AG04450 (cell line): ENCODE data around the gene OGG1. TPM values are rescaled to one million over a fixed set of nuclear protein-coding genes. Genes with fewer than 3 reads are reported as not detected.
"Not testable (repeated sequence)": the region's sequence is repeated elsewhere in the genome, so short reads cannot be mapped to it uniquely, and the experiment has no call there.

ENCODE experiments used
- CTCF ChIA-PET: fragments of 300-600, 350-600 bp; formaldehyde crosslinking; extraction: SDS; loops from one replicate; lab custom pipeline; 2022; ENCODE audit warnings: antibody characterized with exemption, inconsistent platforms; lab: Charles Lee
- POLR2A ChIA-PET: fragments of 350-600 bp; formaldehyde crosslinking; extraction: SDS; loops from one replicate; lab custom pipeline; 2021; ENCODE audit warnings: antibody characterized with exemption, inconsistent platforms; lab: Yijun Ruan, JAX
- DNase-seq: peaks from one replicate; pipeline ENCODE4 v3.0.0-alpha.2; 2011; ENCODE audit warnings: low read depth, low spot score
- H3K27ac ChIP-seq: one replicate; pipeline ENCODE4 v1.5.1; 2012; ENCODE audit warnings: low read depth, low read length, control low read depth
- H3K27me3 ChIP-seq: one replicate; pipeline ENCODE4 v1.6.0; 2012; ENCODE audit warnings: low read length; ENCODE audit not compliant: control insufficient read depth, insufficient read depth
- H3K4me3 ChIP-seq: 2 replicates; pipeline ENCODE4 v1.5.1; 2011; ENCODE audit warnings: mild to moderate bottlenecking, low read depth, low read length, control low read depth
- H3K9me3 ChIP-seq: 2 replicates; pipeline ENCODE4 v1.5.1; 2012; ENCODE audit warnings: low read length; ENCODE audit not compliant: control insufficient read depth, insufficient read depth
- polyA plus RNA-seq: library from polyadenylated mRNA; depleted of rRNA; stranded (reverse); fragments of >200 nt; gene quantifications from 2 replicates; pipeline ENCODE4 v1.2.3, GENCODE V29; 2011
- TF ChIP-seq, protein P1 (sequence below): IDR thresholded peaks from 2 replicates; pipeline ENCODE4 v1.5.1; 2011; ENCODE audit warnings: low read depth, low read length, control low read depth, inconsistent platforms

OGG1 gene
- polyA plus RNA-seq, 1 experiment = 23.5 TPM

GRCh38 chr3:9769426-9770275, 19.9 kb downstream of the OGG1 start, which contains the start of gene CAMK1:
CAMK1 (minus strand) TSS chr3:9769947; CDS start chr3:9767749, 2,198 bp downstream.
- ChIA-PET CTCF (no interaction called here), POLR2A (interaction anchor here (0.8 to 1.5 kb wide), 3 partner anchors 14 to 23 kb away, joined by 4 to 7 read pairs (median 5); partner anchors contain the start of genes ARPC4, OGG1 and TADA3)
- no peaks in the 10 kb centered on the region for H3K9me3 ChIP-seq
- no peak within 1 kb of the TSS for H3K27ac ChIP-seq
- TF ChIP-seq, protein P1, sequence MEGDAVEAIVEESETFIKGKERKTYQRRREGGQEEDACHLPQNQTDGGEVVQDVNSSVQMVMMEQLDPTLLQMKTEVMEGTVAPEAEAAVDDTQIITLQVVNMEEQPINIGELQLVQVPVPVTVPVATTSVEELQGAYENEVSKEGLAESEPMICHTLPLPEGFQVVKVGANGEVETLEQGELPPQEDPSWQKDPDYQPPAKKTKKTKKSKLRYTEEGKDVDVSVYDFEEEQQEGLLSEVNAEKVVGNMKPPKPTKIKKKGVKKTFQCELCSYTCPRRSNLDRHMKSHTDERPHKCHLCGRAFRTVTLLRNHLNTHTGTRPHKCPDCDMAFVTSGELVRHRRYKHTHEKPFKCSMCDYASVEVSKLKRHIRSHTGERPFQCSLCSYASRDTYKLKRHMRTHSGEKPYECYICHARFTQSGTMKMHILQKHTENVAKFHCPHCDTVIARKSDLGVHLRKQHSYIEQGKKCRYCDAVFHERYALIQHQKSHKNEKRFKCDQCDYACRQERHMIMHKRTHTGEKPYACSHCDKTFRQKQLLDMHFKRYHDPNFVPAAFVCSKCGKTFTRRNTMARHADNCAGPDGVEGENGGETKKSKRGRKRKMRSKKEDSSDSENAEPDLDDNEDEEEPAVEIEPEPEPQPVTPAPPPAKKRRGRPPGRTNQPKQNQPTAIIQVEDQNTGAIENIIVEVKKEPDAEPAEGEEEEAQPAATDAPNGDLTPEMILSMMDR = no peak
- no peaks in the 10 kb centered on the region for H3K27me3 ChIP-seq
- H3K4me3 ChIP-seq = peak within 1 kb of the TSS; percentile 67
- no peak for DNase-seq

DNA sequence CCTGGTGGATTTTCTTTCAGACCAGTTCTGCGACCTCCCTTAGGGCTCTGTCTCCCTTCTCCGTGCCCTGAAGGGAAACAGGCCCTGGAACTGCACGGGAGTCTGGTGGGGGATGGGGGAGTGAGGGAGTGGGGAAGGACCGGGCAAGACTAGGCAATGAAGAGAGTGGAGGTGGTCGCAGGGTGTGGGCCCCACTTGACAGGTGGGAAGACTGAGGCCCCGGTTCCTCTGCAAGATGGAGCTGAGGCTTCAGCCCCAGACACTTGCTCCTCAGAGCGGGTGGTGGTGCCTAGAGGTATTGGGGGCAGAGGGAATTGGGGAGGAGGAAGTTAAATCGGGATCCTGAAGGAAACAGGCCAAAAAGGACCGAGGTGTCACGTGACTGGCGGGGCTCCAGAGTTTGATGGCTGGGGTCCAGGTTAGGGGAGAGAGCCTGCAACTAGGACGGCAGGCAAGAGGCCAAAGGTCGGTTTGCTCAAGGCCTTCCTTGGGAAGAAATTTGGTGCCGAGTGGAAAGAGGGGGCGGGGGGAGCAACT, 20.6 kb downstream of the OGG1 start:
- CTCF ChIA-PET = no interaction called here
- DNase-seq = no peak

GRCh38 chr3:9771007-9771406, 21.3 kb downstream of the OGG1 start:
- H3K27me3 ChIP-seq, H3K9me3 ChIP-seq, POLR2A ChIA-PET, H3K4me3 ChIP-seq, DNase-seq, H3K27ac ChIP-seq: not testable (repeated sequence)
- CTCF ChIA-PET = interaction anchor here (0.7 kb wide), 1 partner anchor 210 kb away, joined by 5 read pairs; no protein-coding TSS in a partner anchor

More for the DNA sequence above, 20.6 kb downstream of the OGG1 start:
- no peaks in the 10 kb centered on the region for H3K27me3 ChIP-seq
- POLR2A ChIA-PET = interaction anchor here (0.8 kb wide), 1 partner anchor 20 kb away, joined by 4 read pairs; the partner anchor contains the start of gene OGG1
- TF ChIP-seq, protein P1 = no peak
- H3K27ac ChIP-seq = no peak overlapping the region
- H3K9me3 ChIP-seq = no peaks in the 10 kb centered on the region
- H3K4me3 ChIP-seq = peak overlapping the region; percentile 67

DNA sequence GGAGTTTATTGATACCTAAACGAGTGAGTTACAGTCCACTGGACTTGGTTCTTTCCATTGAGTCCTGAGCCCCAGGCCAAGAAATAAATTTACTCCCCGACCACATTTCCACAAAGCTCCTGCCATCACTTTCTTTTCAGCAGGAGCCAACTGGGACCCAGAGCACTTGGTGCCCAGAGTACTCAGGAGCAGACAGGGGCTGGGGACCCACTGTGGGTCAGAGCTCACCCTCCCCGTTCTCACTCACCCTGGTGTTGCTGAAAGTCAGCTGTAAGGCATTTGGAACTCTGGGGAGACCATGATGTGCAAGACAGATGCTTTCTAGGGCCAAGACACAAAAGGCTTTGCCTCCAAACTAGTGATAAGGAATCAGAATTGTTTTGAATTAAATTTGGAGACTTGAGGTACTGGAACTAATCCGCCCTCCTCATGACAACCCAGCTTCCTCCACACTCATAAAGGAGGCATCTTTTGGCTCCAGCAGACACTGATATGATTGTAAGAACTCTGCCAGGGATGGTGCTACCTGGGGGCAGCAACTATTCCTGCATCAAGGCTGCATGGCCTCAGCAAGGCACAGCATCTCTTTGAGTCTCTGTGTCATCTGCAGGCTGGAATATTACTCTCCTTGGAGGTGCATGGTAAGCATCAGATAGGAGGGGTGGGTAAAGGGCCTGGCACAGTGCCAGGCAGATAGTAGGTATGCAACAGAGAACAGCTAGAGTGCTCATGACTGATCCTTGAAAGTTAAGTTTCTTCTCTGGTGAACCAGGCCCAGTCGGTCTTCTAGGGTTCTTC, 27.3 kb downstream of the OGG1 start:
- H3K27ac ChIP-seq = no peak overlapping the region
- TF ChIP-seq, protein P1 = no peak
- H3K4me3 ChIP-seq = no peak overlapping the region
- CTCF ChIA-PET = no interaction called here
- H3K27me3 ChIP-seq = no peaks in the 10 kb centered on the region
- H3K9me3 ChIP-seq = no peaks in the 10 kb centered on the region
- POLR2A ChIA-PET = interaction anchor here (0.8 kb wide), 1 partner anchor 16 kb away, joined by 8 read pairs; the partner anchor contains the start of gene ARPC4
- no peak for DNase-seq

- TF ChIP-seq, protein P1 = no peak
- Histone ChIP-seq H3K4me3 (no peak overlapping the region), H3K27ac (peak overlapping the region; percentile 65), H3K9me3 (no peaks in the 10 kb centered on the region), H3K27me3 (no peaks in the 10 kb centered on the region)
- no peak for DNase-seq
- CTCF ChIA-PET = no interaction called here
- POLR2A ChIA-PET = no interaction called here
These were observed 27.9 kb downstream of the OGG1 start for GRCh38 chr3:9777694-9778021.
